Measurements from ENCODE around the gene FAF1.
"Not testable (repeated sequence)": the region's sequence is repeated elsewhere in the genome, so short reads cannot be mapped to it uniquely, and the experiment has no call there.

The FAF1 gene

DNA sequence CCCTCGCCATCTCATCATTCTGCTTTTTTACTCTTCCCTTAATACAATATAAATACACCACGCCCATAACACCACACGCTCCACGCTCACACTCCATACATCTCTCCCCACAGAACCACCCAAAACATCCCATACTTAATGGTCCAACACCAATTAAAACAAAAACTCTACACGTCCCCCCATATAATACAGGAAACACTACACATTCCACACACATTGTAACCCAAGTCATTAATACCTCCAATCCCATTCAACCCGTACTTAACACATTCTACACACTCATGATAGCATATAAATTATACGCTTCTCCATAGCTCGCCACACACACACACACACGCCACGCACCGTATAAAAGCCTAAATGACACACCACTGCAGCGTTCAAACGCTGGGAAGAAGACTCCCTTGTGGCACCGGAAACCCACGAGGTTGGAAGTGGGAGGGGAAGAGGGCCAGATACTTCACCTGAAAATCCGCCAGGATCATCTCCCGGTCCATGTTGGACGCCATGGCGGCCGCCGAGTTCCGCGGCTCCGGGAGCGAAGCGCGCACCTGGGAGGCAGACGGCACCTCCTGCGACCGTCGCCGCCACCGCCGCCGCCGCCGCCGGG, 659 bp downstream of the FAF1 start:
- no peak for DNase-seq (ENCODE audit: low read depth)
- peak overlapping the region; percentile 91 for H3K4me3 ChIP-seq (ENCODE audit: low read depth, low read length)
- TF ChIP-seq, protein P1, sequence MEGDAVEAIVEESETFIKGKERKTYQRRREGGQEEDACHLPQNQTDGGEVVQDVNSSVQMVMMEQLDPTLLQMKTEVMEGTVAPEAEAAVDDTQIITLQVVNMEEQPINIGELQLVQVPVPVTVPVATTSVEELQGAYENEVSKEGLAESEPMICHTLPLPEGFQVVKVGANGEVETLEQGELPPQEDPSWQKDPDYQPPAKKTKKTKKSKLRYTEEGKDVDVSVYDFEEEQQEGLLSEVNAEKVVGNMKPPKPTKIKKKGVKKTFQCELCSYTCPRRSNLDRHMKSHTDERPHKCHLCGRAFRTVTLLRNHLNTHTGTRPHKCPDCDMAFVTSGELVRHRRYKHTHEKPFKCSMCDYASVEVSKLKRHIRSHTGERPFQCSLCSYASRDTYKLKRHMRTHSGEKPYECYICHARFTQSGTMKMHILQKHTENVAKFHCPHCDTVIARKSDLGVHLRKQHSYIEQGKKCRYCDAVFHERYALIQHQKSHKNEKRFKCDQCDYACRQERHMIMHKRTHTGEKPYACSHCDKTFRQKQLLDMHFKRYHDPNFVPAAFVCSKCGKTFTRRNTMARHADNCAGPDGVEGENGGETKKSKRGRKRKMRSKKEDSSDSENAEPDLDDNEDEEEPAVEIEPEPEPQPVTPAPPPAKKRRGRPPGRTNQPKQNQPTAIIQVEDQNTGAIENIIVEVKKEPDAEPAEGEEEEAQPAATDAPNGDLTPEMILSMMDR (conservative IDR thresholded peaks at IDR 0.05; ENCODE audit: low read depth, low read length): no peak

DNA sequence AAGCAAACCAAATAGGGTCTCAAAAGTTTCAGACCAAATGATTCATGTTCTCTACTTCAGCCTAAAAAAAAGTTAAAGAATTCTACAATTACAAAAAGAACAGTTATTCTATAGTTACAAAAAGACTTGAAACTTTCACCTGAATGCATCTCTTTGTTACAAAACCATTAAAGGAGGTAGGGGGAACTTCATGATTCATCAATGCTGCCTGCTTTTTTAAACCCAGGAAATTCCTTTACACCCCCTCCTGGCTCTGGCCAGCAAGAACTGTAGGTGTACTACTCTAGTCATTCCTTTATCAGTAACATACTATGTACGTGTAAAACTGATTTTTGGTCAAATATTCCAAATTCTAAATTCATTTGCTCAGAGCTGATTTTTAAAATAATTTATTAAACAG, 5.0 kb downstream of the FAF1 start:
- DNase-seq (ENCODE audit: low read depth): no peak
- H3K4me3 ChIP-seq (ENCODE audit: low read depth, low read length): no peak overlapping the region
- TF ChIP-seq, protein P1 (conservative IDR thresholded peaks at IDR 0.05; ENCODE audit: low read depth, low read length): no peak

- not testable (repeated sequence) for DNase-seq (ENCODE audit: low read depth); H3K4me3 ChIP-seq (ENCODE audit: low read depth, low read length)
These were observed 7.5 kb downstream of the FAF1 start for GRCh38 chr1:50952566-50952965.

- no peak overlapping the region for H3K4me3 ChIP-seq (ENCODE audit: low read depth, low read length)
- TF ChIP-seq, protein P1 (conservative IDR thresholded peaks at IDR 0.05; ENCODE audit: low read depth, low read length): no peak
- no peak for DNase-seq (ENCODE audit: low read depth)
These were observed 9.7 kb downstream of the FAF1 start for GRCh38 chr1:50950396-50950795.

GRCh38 chr1:50949286-50949982, 10.6 kb downstream of the FAF1 start:
- DNase-seq (ENCODE audit: low read depth): no peak
- H3K4me3 ChIP-seq (ENCODE audit: low read depth, low read length): no peak overlapping the region
- TF ChIP-seq, protein P1 (conservative IDR thresholded peaks at IDR 0.05; ENCODE audit: low read depth, low read length): no peak

GRCh38 chr1:50942334-50942733, 17.7 kb downstream of the FAF1 start:
- DNase-seq (ENCODE audit: low read depth): no peak
- no peak overlapping the region for H3K4me3 ChIP-seq (ENCODE audit: low read depth, low read length)
- TF ChIP-seq, protein P1 (conservative IDR thresholded peaks at IDR 0.05; ENCODE audit: low read depth, low read length): no peak

GRCh38 chr1:50940291-50940690, 19.8 kb downstream of the FAF1 start:
- no peak overlapping the region for H3K4me3 ChIP-seq (ENCODE audit: low read depth, low read length)
- no peak for DNase-seq (ENCODE audit: low read depth)
- TF ChIP-seq, protein P1 (conservative IDR thresholded peaks at IDR 0.05; ENCODE audit: low read depth, low read length): no peak
